Measurements from ENCODE around the gene STAMBP.
A peak's percentile ranks its signal among the peaks of the same experiment; 100 is the strongest.

The STAMBP gene

DNA sequence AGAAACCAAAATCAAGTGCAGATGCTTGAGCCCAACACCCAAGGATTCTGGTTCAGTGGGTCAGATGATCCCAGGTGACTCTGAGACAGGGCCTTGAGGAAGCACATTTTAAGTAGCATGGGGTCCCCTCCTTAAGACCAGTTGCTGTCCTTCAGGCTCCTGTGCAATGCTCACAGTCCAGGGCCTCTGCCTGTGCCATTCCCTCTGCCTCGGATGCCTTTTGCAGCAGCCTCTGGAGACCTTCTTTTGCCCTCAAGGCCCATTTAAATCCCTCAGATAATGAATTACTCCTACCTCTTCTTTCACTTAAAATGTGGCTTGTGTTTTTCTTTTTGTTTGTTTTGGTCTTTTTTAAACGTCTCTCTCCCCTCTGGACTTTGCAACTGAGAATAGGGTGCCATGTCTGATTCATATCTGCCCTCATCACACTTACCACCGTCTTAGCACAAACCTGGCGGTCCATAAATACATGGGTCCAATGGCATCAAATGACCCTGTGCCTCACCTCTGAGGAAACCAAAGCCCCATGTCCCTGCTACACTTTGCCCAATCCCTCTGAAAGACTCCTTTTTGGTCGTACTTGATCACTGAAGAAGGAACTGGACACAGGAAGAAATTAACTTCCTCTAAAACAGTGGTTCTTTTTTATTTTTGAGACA, 78.2 kb downstream of the STAMBP start:
- no peak for DNase-seq (ENCODE audit: low read depth)

GRCh38 chr2:73907840-73908452, 79.2 kb downstream of the STAMBP start:
- DNase-seq (ENCODE audit: low read depth) = peak; percentile 21

GRCh38 chr2:73908689-73909652, 80.2 kb downstream of the STAMBP start:
- no peak for DNase-seq (ENCODE audit: low read depth)

GRCh38 chr2:73910873-73911547, 82.2 kb downstream of the STAMBP start:
- DNase-seq (ENCODE audit: low read depth) = no peak

- DNase-seq (ENCODE audit: low read depth) = no peak
Observed at GRCh38 chr2:73911548-73912208, 82.9 kb downstream of the STAMBP start.

DNA sequence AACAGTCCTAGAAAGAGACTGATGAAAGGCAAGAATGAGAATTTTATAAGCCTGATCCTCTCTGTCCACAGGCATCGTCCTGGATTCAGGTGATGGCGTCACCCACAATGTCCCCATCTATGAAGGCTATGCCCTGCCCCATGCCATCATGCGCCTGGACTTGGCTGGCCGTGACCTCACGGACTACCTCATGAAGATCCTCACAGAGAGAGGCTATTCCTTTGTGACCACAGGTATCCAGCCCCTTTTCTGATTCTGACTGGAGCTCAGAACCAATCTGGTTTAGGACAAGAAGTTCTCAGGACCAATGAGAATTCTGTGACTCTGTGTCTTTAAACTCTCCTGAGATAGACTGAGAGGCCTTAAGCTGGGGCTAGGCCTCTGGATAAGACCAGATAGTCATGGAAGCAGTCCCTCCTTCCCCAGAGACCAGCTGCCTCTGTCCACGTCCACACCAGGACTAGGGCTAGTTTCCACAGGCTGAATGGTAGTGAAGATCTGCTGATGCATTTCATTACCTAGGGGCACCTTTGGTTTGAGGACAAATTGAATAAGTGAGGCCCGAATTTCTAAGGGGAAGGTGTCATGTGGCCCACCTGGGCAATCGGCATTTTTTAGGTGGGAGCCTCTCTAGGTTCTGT, 84.8 kb downstream of the STAMBP start:
- DNase-seq (ENCODE audit: low read depth) = no peak

DNA sequence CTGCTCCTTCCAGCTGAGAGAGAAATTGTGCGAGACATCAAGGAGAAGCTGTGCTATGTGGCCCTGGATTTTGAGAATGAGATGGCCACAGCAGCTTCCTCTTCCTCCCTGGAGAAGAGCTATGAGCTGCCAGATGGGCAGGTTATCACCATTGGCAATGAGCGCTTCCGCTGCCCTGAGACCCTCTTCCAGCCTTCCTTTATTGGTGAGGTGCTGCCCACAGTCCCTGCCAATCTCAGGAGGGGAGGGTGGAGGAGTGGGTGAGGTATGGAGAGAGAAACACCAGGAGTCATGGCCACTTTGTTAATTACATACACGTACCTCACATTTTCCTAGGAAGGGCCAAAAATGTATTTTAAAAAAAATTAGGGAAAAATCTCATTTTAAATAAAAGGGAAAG, 85.9 kb downstream of the STAMBP start:
- DNase-seq (ENCODE audit: low read depth) = no peak

DNA sequence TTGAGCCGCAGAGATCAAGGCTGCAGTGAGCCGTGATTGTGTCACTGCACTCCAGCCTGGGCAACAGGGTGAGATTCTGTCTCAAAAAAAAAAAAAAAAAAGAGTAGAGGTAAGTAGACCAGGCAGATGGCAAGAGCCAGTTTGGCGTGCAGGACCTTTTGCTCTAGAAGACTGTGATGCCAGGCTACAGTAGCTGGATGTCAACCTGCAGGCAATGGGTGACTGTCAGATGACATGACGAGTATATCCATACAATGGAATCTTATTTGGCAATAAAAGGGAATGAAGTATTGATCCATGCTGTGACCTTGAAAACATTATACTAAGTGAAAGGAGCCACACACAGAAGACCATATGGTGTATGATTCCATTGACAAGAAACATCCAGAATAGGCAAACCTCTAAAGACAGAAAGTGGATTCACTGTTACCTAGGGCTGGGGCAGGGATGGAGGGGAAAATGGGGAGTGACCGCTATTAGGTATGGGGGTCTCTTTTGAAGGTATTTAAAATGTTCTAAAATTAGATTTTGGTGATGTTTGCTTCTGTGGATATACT, 86.8 kb downstream of the STAMBP start:
- no peak for DNase-seq (ENCODE audit: low read depth)

DNA sequence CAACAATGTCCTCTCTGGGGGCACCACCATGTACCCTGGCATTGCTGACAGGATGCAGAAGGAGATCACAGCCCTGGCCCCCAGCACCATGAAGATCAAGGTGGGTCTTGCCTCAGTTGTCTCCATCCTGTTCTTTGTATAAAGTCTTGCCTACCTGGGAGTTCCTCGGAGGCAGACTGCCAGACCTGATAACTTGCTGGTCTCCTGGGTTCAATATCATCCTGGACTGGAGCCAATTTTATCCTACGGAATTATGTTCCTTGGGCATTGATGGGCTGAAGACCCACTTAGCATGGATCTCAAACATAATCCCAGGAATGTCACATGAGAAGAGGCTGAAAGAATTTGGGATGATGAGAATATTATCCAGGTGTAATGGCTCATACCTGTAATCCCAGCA, 87.9 kb downstream of the STAMBP start:
- no peak for DNase-seq (ENCODE audit: low read depth)

- DNase-seq (ENCODE audit: low read depth) = no peak
Observed at GRCh38 chr2:73917296-73917695, 88.5 kb downstream of the STAMBP start.

GRCh38 chr2:73917696-73918207, 89.0 kb downstream of the STAMBP start:
- DNase-seq (ENCODE audit: low read depth) = no peak

GRCh38 chr2:73918856-73919255, 90.1 kb downstream of the STAMBP start:
- no peak for DNase-seq (ENCODE audit: low read depth)

- DNase-seq (ENCODE audit: low read depth) = no peak
Observed at GRCh38 chr2:73919596-73920228, 91.0 kb downstream of the STAMBP start.

DNA sequence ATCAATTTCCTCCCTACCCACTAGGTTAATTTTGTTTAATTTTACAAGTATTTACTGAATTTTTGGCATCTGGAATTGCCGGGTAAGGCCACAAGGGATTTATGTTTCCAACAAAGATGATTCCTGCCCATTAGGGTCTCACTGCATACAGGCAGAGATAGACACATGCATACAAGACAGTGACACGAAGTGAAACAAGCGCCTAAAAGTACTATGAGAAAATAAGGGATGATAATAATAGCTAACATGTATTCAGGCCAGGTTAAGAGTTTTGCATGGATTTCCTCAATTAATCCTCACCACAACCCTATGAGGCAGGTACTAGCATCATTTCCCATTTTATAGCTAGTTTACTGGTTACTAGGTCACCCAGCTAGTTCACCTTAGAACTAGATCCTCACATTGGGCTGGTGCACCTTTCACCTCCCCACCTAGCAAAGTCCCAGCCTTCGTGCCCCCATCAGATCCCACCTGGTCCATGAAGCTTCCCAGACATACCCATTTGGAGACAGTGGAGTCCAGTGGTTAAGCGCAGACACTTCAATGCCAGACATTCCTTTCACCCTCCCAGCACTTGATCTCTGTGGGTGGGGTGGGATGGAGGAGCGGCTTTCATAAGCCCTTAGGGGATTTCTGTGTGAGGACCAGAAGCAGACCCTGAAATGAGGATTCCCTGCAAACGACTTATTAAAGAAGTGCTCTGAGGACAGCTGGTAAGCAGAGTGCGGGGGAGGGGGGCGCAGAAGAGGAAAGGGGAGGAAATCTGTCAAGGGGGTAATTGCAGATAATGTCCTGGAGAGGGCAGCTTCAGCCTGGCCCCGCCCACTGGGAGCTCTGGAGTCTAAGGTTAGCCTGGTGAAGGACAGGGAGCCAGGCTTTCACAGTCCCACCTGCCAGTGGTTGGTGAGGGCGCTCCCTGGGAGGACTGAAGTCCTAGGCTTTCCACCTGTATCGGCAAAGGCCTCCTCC, 92.1 kb downstream of the STAMBP start:
- peak; percentile 5 for DNase-seq (ENCODE audit: low read depth)

DNA sequence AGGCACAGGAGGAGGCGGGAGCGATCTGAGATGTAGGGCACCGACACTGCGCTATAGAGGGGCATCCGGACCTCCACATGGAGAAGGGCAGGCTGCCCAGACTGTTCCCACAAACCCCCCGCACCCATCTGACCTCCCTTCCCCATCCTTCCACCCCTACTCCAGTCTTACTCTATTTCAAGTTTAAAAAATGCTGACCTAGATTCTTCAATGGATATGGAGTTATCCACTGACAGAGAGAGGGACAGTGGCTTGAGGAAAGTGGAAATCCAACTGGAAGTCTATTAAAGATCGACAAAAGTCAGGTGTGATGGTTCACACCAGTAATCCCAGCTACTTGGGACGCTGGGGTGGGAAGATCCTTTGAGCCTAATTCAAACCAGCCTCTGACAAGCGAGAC, 92.8 kb downstream of the STAMBP start:
- no peak for DNase-seq (ENCODE audit: low read depth)

DNA sequence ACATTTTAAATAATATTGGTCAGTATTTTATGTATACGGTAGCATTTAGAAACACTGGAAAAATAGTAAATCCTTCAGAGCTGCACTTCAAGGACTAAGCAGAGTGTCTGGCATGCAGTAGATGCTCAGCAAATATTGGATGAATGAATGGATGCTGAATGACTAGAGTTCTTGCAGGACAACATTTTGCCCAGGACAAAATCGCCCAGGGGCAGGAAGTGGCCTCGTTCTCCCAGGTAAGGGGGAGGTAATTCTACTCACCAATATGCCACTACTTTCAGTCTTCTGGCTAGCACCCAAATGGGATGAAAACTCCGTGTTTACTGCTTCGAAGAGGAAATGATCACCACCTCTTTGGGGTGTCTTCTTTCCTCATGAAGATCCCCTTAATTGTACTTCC, 93.9 kb downstream of the STAMBP start:
- no peak for DNase-seq (ENCODE audit: low read depth)

Data from activated T-helper 1 cell treated with Interleukin-2 at 50 U/mL for 16 hours (primary cell).